A549 (cell line): ENCODE measurements around the gene ARHGAP44. TPM values are rescaled to one million over a fixed set of nuclear protein-coding genes. Genes with fewer than 3 reads are reported as not detected.

Experiments used
- ATAC-seq, 2 experiments: fragments of 200-7000 bp in 1 of 2; fragments of >200 bp in 1 of 2; cut with Nextera tagmentation in 1 of 2; cut with Tn5 transposase in 1 of 2; 3 replicates each; pipeline versions ENCODE4 v1.8.0 to v1.9.1; 2018 to 2020; ENCODE audit warnings: mild to moderate bottlenecking in 1 of 2, moderate library complexity in 1 of 2
- CTCF ChIA-PET: fragments of 300-600 bp; sonication (Branson Sonifier 250); formaldehyde crosslinking; extraction: SDS; loops from one replicate; lab custom pipeline; 2021; ENCODE audit warnings: antibody characterized with exemption, inconsistent platforms; lab: Yijun Ruan, JAX
- POLR2A ChIA-PET: fragments of 350-600 bp; formaldehyde crosslinking; extraction: SDS; loops from one replicate; lab custom pipeline; 2021; ENCODE audit warnings: antibody characterized with exemption, inconsistent platforms; lab: Yijun Ruan, JAX
- DNase-seq, 2 experiments: peaks; one replicate each; pipeline versions ENCODE4 v3.0.0 to v3.0.0-alpha.2; 2011 to 2016; ENCODE audit warnings: low read depth in 1 of 2, low spot score in 1 of 2
- FAIRE-seq: peaks from 2 replicates; lab custom pipeline; 2011; peaks lifted over from hg19 to GRCh38; lab: Jason Lieb, UNC
- H3K27ac ChIP-seq, 2 experiments: fragments of >200 bp; sonication (Bioruptor Twin); formaldehyde crosslinking; 3 replicates each; pipeline ENCODE4 v1.5.1; 2016 to 2017
- H3K4me1 ChIP-seq: fragments of >200 bp; sonication (Bioruptor Twin); formaldehyde crosslinking; 3 replicates; pipeline ENCODE4 v1.6.1; 2016
- H3K4me2 ChIP-seq: fragments of >200 bp; sonication (Bioruptor Twin); formaldehyde crosslinking; 3 replicates; pipeline ENCODE4 v1.6.1; 2016
- H3K4me3 ChIP-seq: fragments of >200 bp; sonication (Bioruptor Twin); formaldehyde crosslinking; 3 replicates; pipeline ENCODE4 v1.5.1; 2016
- H3K9me3 ChIP-seq: fragments of >200 bp; sonication (Bioruptor Twin); formaldehyde crosslinking; 3 replicates; pipeline ENCODE4 v1.6.1; 2016
- BHLHE40 ChIP-seq: IDR thresholded peaks from 2 replicates; pipeline ENCODE4 v1.6.1; 2012; ENCODE audit warnings: low read depth, low read length, inconsistent platforms
- CBX2 ChIP-seq: fragments of 200-600 bp; sonication (generic); IDR thresholded peaks from 2 replicates; pipeline ENCODE4 v1.6.1; 2016; ENCODE audit warnings: low read depth, mild to moderate bottlenecking, borderline replicate concordance
- CEBPB ChIP-seq, 2 experiments: fragments of >200 bp in 1 of 2; sonication (Bioruptor Twin) in 1 of 2; formaldehyde crosslinking in 1 of 2; IDR thresholded peaks; 2 replicates each; pipeline ENCODE4 v1.6.1; 2012 to 2016
- CHD4 ChIP-seq: fragments of 200-600 bp; sonication (generic); IDR thresholded peaks from 2 replicates; pipeline ENCODE4 v1.6.1; 2016; ENCODE audit warnings: antibody characterized with exemption, mild to moderate bottlenecking, borderline replicate concordance
- EHMT2 ChIP-seq: fragments of 200-600 bp; sonication (generic); IDR thresholded peaks from 2 replicates; pipeline ENCODE4 v1.6.1; 2016; ENCODE audit warnings: antibody characterized with exemption, low read depth, mild to moderate bottlenecking, moderate library complexity
- EP300 ChIP-seq, 2 experiments: fragments of >200 bp; sonication (Bioruptor Twin); formaldehyde crosslinking; IDR thresholded peaks; 2 replicates in 1 of 2; 3 replicates in 1 of 2; pipeline ENCODE4 v1.6.1; 2016 to 2017
- FOXS1 ChIP-seq: fragments of 250-450 bp; sonication (Bioruptor Pico); IDR thresholded peaks from 2 replicates; pipeline ENCODE4 v1.5.0; 2020; ENCODE audit warnings: mild to moderate bottlenecking, moderate library complexity
- HDAC2 ChIP-seq: fragments of 200-600 bp; sonication (generic); IDR thresholded peaks from 2 replicates; pipeline ENCODE4 v1.6.1; 2016
- HOXA7 ChIP-seq: fragments of 250-450 bp; sonication (Bioruptor Pico); IDR thresholded peaks from 2 replicates; pipeline ENCODE4 v1.5.0; 2020; ENCODE audit warnings: mild to moderate bottlenecking, moderate library complexity
- HOXB13 ChIP-seq: fragments of 250-450 bp; sonication (Bioruptor Pico); IDR thresholded peaks from 2 replicates; pipeline ENCODE4 v1.5.0; 2020; ENCODE audit warnings: low read depth, mild to moderate bottlenecking, moderate library complexity
- JUNB ChIP-seq: fragments of >200 bp; sonication (Bioruptor Twin); formaldehyde crosslinking; IDR thresholded peaks from 2 replicates; pipeline ENCODE4 v1.6.1; 2016
- KDM1A ChIP-seq: fragments of 200-600 bp; sonication (generic); IDR thresholded peaks from 2 replicates; pipeline ENCODE4 v1.6.1; 2016; ENCODE audit warnings: low read depth, mild to moderate bottlenecking
- KDM5A ChIP-seq: fragments of 200-600 bp; sonication (generic); IDR thresholded peaks from 2 replicates; pipeline ENCODE4 v1.6.1; 2016; ENCODE audit warnings: antibody characterized with exemption, mild to moderate bottlenecking
- POLR2A ChIP-seq: IDR thresholded peaks from 2 replicates; pipeline ENCODE4 v1.6.1; 2012; ENCODE audit warnings: mild to moderate bottlenecking, low read length
- RFX5 ChIP-seq: fragments of 450-650 bp; IDR thresholded peaks from 2 replicates; pipeline ENCODE4 v1.7.1; 2014; ENCODE audit warnings: antibody characterized with exemption, mild to moderate bottlenecking, moderate library complexity
- SREBF2 ChIP-seq: fragments of 450-650 bp; IDR thresholded peaks from 2 replicates; pipeline ENCODE4 v1.6.1; 2014; ENCODE audit warnings: mild to moderate bottlenecking, moderate library complexity
- TFCP2L1 ChIP-seq: fragments of 250-450 bp; sonication (Bioruptor Pico); IDR thresholded peaks from 2 replicates; pipeline ENCODE4 v1.5.0; 2021; ENCODE audit warnings: mild to moderate bottlenecking
- ZFP36 ChIP-seq: fragments of 450-650 bp; IDR thresholded peaks from 2 replicates; pipeline ENCODE4 v1.6.1; 2014; ENCODE audit warnings: borderline replicate concordance; ENCODE audit not compliant: partially characterized antibody
- ZNF302 ChIP-seq: fragments of 250-450 bp; sonication (Bioruptor Pico); IDR thresholded peaks from 2 replicates; pipeline ENCODE4 v1.9.0; 2021; ENCODE audit warnings: inconsistent platforms, mild to moderate bottlenecking, moderate library complexity
- ZSCAN20 ChIP-seq: fragments of 250-450 bp; sonication (Bioruptor Pico); IDR thresholded peaks from 2 replicates; pipeline ENCODE4 v1.8.0; 2022; ENCODE audit warnings: mild to moderate bottlenecking, moderate library complexity
- WGBS: methylation state at CpG from one replicate; pipeline ENCODE4 v1.1.6; 2017; ENCODE audit errors: missing lambda C conversion rate; 5-methylcytosine and 5-hydroxymethylcytosine counted together
- polyA plus RNA-seq, 4 experiments: library from polyadenylated mRNA; depleted of rRNA in 3 of 4; stranded (reverse); fragments of >200 nt; fragmentation: RNase III in 1 of 4; extraction: RNeasy Plus Mini Kit Qiagen cat#74134 plus additional on column Dnase treatment in 1 of 4; gene quantifications; 2 replicates in 3 of 4; 3 replicates in 1 of 4; pipeline ENCODE4 v1.2.3, GENCODE V29; 2011 to 2017
- TF ChIP-seq, protein P1 (sequence below): IDR thresholded peaks from 2 replicates; pipeline ENCODE4 v1.6.1; 2012; ENCODE audit warnings: low read depth, borderline replicate concordance
- TF ChIP-seq, protein P2 (sequence below): fragments of 250-450 bp; sonication (Bioruptor Pico); IDR thresholded peaks from 2 replicates; pipeline ENCODE4 v1.5.0; 2021; ENCODE audit warnings: mild to moderate bottlenecking, moderate library complexity, borderline replicate concordance

The ARHGAP44 gene
- polyA plus RNA-seq, 2 of the 4 experiments (the other 2 are of a cell fraction): 4.1 to 4.2 TPM

DNA sequence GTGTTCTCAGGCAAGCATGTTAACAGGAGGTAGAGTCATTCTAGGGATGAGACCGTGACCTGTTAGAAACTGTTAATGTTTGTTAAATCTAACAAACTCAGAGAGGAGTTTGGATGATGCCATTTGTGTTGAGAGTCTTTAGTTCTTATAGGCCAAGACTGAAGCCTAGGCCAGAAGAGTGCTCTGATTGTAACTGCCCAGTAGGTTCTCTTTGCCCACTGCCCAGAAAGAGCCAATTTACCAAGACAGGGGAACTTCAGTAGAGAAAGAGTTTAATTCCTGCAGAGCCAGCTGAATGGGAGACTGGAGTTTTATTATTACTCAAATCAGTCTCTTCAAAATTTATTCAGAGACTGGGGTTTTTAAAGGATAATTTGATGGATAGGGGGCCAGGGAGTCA, 42.5 kb downstream of the ARHGAP44 start:
- no peak for ATAC-seq
- Histone ChIP-seq H3K4me3 (no peak overlapping the region), H3K4me2 (no peak overlapping the region), H3K4me1 (no peaks in the 10 kb centered on the region), H3K27ac (no peak overlapping the region), H3K9me3 (peaks cover 25% of the 10 kb centered on the region)
- ChIA-PET CTCF (interaction anchor here (0.7 kb wide), 1 partner anchor 647 kb away, joined by 3 read pairs; no protein-coding TSS in a partner anchor), POLR2A (no interaction called here)
- no peak for FAIRE-seq
- TF ChIP-seq HDAC2 (no peak), KDM5A (peak; percentile 74), CBX2 (no peak), CHD4 (no peak), SREBF2 (no peak)
- no peak for DNase-seq
- 85% methylated on average over 1 of the region's 1 CpG for WGBS

DNA sequence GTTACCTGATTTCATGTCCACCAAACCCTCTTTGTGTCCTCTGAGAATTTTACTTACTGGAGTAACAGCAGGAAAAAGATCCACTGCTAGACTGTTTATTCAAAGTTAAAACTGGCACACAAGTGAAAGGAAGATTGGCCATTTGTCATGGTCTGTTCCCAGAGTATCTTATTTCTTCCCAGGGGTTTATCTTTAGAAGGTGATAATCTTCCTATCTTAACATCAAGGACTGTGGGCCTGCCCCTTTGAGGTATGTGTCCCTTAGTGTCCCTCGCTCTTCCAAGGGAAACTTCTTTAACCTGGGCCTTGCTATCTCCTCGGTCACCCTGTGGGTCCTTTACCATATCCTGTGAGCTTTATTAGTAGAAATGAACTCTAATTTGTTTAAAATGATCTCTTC, 49.7 kb downstream of the ARHGAP44 start:
- POLR2A ChIA-PET: no interaction called here
- no peak for FAIRE-seq
- Histone ChIP-seq H3K4me2 (no peak overlapping the region), H3K4me1 (no peaks in the 10 kb centered on the region), H3K9me3 (peaks cover 1% of the 10 kb centered on the region; the same call in 1 of the 3 replicates), H3K4me3 (no peak overlapping the region), H3K27ac (no peak overlapping the region)
- CTCF ChIA-PET: no interaction called here
- WGBS: 60% methylated on average over 2 of the region's 2 CpGs
- no peak for DNase-seq
- TF ChIP-seq EP300 (IDR thresholded peaks at IDR 0.05): no peak
- no peak for TF ChIP-seq TFCP2L1 (CRISPR knock-in tag)
- TF ChIP-seq CEBPB (IDR thresholded peaks at IDR 0.05): no peak
- no peak for TF ChIP-seq EHMT2
- TF ChIP-seq JUNB: no peak
- TF ChIP-seq FOXS1 (CRISPR knock-in tag): no peak
- TF ChIP-seq HOXB13 (CRISPR knock-in tag): no peak
- TF ChIP-seq BHLHE40: no peak
- no peak for TF ChIP-seq RFX5
- TF ChIP-seq ZSCAN20: no peak
- TF ChIP-seq, protein P1, sequence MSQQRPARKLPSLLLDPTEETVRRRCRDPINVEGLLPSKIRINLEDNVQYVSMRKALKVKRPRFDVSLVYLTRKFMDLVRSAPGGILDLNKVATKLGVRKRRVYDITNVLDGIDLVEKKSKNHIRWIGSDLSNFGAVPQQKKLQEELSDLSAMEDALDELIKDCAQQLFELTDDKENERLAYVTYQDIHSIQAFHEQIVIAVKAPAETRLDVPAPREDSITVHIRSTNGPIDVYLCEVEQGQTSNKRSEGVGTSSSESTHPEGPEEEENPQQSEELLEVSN: no peak
- TF ChIP-seq KDM1A: no peak
- no peak for ATAC-seq

DNA sequence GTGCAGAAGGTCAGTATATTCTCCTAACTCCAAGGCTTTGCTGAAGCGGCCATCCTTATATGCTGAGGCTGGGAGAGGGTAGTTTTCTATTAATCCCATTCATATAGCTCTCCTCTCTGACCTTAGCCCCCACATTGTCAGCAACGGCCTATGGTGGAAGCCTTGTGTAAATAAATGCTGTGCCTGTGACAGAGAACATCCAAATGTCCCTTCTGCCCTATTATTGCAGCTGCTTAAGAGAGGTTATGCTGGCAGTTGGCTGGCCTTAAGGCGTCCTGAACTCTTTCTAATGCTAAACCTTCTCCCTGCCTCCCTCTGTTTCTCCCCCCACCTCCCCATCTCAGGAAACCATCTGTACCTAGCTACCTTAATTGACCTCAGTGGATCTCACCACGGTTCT, 53.6 kb downstream of the ARHGAP44 start:
- Histone ChIP-seq H3K9me3 (peaks cover 4% of the 10 kb centered on the region; the same call in 1 of the 3 replicates), H3K27ac (no peak overlapping the region), H3K4me1 (no peaks in the 10 kb centered on the region), H3K4me2 (no peak overlapping the region)
- ChIA-PET CTCF (interaction anchor here (0.7 to 1.4 kb wide), 2 partner anchors 101 to 161 kb away, joined by 3 read pairs; no protein-coding TSS in a partner anchor), POLR2A (no interaction called here)
- no peak for ATAC-seq
- FAIRE-seq: no peak
- WGBS: 28% methylated on average over 4 of the region's 4 CpGs
- DNase-seq: no peak
- TF ChIP-seq, protein P2, sequence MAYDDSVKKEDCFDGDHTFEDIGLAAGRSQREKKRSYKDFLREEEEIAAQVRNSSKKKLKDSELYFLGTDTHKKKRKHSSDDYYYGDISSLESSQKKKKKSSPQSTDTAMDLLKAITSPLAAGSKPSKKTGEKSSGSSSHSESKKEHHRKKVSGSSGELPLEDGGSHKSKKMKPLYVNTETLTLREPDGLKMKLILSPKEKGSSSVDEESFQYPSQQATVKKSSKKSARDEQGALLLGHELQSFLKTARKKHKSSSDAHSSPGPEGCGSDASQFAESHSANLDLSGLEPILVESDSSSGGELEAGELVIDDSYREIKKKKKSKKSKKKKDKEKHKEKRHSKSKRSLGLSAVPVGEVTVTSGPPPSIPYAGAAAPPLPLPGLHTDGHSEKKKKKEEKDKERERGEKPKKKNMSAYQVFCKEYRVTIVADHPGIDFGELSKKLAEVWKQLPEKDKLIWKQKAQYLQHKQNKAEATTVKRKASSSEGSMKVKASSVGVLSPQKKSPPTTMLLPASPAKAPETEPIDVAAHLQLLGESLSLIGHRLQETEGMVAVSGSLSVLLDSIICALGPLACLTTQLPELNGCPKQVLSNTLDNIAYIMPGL (CRISPR knock-in tag): no peak
- no peak for TF ChIP-seq ZNF302 (CRISPR knock-in tag)
- TF ChIP-seq, all 56 proteins: peak for 0
- no peak overlapping the region for H3K4me3 ChIP-seq

DNA sequence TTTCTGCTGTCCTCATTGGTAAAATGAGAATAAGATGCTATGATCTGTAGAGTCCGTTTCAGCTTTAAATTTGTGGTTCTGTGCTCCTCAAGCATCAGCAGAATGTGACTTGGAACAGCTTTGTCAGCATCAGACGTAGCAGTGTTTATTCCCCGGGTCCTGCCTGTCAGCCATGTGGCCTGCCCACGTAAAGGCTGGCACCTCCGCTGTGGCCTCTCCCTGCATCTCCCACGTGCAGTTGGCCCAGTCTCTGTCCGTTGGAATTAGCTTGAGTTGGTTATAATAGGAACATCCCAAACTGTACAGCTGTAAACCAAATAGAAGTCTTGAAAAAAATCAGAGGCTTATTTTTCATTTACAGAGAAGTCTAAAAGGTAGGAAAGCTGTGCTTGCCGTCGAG, 61.7 kb downstream of the ARHGAP44 start:
- Histone ChIP-seq H3K27ac (no peak overlapping the region), H3K9me3 (no peaks in the 10 kb centered on the region), H3K4me3 (no peak overlapping the region), H3K4me2 (no peak overlapping the region), H3K4me1 (no peaks in the 10 kb centered on the region)
- 57% methylated on average over 9 of the region's 9 CpGs for WGBS
- TF ChIP-seq HDAC2 (no peak), HOXA7 (CRISPR knock-in tag) (no peak), POLR2A (no peak), FOXS1 (CRISPR knock-in tag) (no peak), ZFP36 (no peak)
- CTCF ChIA-PET: no interaction called here
- ATAC-seq (no peak), DNase-seq (no peak), FAIRE-seq (no peak)
- POLR2A ChIA-PET: no interaction called here
